OCI-LY7 (cell line): Measurements from ENCODE around the gene ZMYND11.

ENCODE experiments used
- EZH2phosphoT487 ChIP-seq: fragments of 200-600 bp; sonication (generic); IDR thresholded peaks from 2 replicates; pipeline ENCODE4 v1.6.1; 2018; ENCODE audit warnings: low read depth, borderline replicate concordance, mild to moderate bottlenecking, mixed run types, antibody characterized with exemption, low read length, moderate library complexity, mixed read lengths
- TF ChIP-seq, protein P1 (sequence below): fragments of 200-600 bp; sonication (generic); conservative IDR thresholded peaks from 2 replicates; pipeline ENCODE4 v1.5.1; 2014; ENCODE audit warnings: mild to moderate bottlenecking, antibody characterized with exemption, low read length, moderate library complexity, mixed read lengths

DNA sequence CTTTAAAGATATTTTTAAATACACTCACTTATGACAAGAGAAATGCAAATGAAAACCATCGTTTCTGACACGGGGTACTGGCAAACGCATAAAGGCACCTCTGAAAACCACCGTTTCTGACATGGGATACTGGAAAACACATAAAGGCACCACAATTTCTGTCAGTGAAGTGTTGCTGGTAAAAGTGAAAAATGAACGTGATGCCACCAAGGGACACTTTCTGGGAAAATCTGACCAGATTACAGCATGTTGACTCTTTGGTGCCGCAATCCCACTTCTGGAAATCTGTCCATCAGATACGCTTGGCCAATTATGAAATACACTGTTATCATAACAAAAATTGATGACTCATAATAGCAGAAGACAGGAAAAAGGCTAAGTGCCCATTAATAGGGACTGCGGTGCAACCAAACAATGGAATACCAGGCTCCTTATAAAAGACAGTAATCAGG, 131.7 kb downstream of the ZMYND11 start:
- TF ChIP-seq, protein P1, sequence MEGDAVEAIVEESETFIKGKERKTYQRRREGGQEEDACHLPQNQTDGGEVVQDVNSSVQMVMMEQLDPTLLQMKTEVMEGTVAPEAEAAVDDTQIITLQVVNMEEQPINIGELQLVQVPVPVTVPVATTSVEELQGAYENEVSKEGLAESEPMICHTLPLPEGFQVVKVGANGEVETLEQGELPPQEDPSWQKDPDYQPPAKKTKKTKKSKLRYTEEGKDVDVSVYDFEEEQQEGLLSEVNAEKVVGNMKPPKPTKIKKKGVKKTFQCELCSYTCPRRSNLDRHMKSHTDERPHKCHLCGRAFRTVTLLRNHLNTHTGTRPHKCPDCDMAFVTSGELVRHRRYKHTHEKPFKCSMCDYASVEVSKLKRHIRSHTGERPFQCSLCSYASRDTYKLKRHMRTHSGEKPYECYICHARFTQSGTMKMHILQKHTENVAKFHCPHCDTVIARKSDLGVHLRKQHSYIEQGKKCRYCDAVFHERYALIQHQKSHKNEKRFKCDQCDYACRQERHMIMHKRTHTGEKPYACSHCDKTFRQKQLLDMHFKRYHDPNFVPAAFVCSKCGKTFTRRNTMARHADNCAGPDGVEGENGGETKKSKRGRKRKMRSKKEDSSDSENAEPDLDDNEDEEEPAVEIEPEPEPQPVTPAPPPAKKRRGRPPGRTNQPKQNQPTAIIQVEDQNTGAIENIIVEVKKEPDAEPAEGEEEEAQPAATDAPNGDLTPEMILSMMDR, result no peak
- no peak for TF ChIP-seq EZH2phosphoT487
